ES-I3 (cell line): ENCODE data around the gene ITGB6.

Source experiments
- H3K36me3 ChIP-seq: 2 replicates; pipeline ENCODE4 v1.6.1; 2013; ENCODE audit warnings: mild to moderate bottlenecking, low read length, control low read depth, moderate library complexity; ENCODE audit not compliant: insufficient read depth
- H3K4me1 ChIP-seq: 2 replicates; pipeline ENCODE4 v1.6.1; 2013; ENCODE audit warnings: mild to moderate bottlenecking, control low read depth, low read length; ENCODE audit not compliant: insufficient read depth
- H3K9ac ChIP-seq: 2 replicates; pipeline ENCODE4 v1.6.1; 2013; ENCODE audit warnings: low read depth, mild to moderate bottlenecking, low read length, moderate library complexity
- H3K9me3 ChIP-seq: 2 replicates; pipeline ENCODE4 v1.6.1; 2013; ENCODE audit warnings: mild to moderate bottlenecking, low read length, moderate library complexity; ENCODE audit not compliant: control insufficient read depth, insufficient read depth

The ITGB6 gene

DNA sequence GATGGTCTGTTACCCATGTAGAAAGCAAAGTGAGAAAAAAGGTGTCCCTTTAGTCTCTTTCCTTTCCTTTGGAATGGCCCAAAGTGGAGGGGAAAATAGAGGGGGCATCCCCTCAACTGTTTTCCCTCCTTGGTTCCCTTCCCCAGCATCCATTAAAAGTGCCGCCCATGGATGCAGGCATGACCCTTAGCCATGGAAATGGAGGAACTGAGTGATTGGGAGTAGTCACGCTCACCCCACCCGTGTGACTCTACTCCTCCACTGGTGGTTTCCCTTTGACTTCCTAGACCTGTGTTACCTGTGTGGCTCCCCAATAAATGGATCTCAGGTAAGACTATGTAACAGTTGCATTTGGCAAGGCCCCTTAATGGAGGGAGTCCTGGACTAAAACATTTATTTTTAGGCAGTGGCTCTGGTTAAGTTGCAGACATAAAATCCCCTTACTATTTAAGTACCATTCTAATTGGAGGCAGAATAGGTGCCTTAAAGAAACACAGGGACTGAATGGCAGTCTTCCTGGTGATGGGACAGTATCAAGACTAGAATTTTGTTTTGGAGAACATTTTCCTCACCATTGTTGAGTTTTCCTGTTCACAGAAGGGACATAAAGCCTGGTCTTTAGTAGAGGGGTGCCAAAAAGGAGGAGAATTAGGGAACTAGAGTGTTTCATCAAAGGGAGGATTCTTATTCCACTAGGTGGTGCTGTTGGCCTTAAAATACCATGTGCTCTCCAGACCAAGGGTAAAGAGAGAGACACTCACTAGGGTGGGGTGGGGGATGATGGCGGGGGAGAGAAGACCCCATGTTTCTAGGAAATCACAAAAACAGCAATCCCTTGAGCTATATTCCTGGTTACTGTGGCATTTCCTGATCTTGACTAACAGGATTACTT lies 112.0 kb downstream of the ITGB6 start:
- Histone ChIP-seq H3K9me3 (peaks cover 29% of the 10 kb centered on the region), H3K9ac (no peak overlapping the region), H3K4me1 (no peaks in the 10 kb centered on the region), H3K36me3 (no peaks in the 10 kb centered on the region)

GRCh38 chr2:160085662-160086061 lies 114.4 kb downstream of the ITGB6 start:
- Histone ChIP-seq H3K36me3 (no peaks in the 10 kb centered on the region), H3K9me3 (peaks cover 25% of the 10 kb centered on the region), H3K4me1 (no peaks in the 10 kb centered on the region), H3K9ac (no peak overlapping the region)

DNA sequence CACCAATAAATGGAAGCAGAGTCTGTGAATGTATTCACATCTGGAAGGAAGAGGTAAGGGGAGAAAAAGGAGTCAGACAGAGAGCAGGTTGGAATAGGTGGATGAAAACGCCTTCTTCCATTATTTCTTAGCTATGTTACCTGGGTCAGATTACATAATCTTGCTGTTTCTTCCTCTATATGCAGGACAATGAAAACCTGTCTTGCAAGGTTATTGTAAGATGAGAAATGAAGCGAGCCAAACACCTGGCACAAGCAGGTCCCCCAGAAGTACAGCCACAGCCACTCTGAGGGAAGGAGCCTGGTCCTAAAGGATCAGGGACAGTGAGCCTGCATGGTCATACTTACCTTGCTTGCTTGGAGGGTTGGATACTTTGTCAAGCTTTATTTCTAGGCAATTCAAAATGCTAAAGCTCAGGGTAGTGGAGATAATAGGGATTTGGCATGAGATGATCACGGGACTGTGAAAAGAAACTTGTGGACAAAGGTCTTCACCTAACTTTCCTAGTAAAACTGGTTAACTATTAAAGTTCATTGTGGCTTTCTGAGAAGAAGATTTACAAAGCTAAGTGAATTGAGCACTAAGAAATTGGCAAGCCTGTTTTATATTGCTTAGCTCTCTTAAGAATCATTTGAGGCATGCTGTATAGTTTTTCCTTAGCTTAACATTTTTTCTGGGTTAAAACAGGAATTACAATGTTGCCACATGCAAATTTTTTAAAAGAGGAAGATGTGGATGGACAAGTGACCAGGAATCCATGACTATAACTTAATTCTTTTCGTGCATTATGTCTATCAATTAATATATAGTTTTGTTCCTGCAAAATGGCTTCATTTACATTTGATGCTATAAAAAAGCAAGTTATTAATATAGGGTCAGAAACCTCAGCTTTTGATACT lies 121.9 kb downstream of the ITGB6 start:
- no peaks in the 10 kb centered on the region for H3K36me3 ChIP-seq
- no peak overlapping the region for H3K9ac ChIP-seq
- H3K4me1 ChIP-seq, result no peaks in the 10 kb centered on the region
- peaks cover 7% of the 10 kb centered on the region; the same call in 1 of the 2 replicates for H3K9me3 ChIP-seq

- Histone ChIP-seq H3K9me3 (peaks cover 7% of the 10 kb centered on the region; the same call in 1 of the 2 replicates), H3K4me1 (no peaks in the 10 kb centered on the region), H3K36me3 (no peaks in the 10 kb centered on the region), H3K9ac (no peak overlapping the region)
These were observed 123.2 kb downstream of the ITGB6 start for GRCh38 chr2:160076914-160077313.

- peaks cover 7% of the 10 kb centered on the region; the same call in 1 of the 2 replicates for H3K9me3 ChIP-seq
- H3K9ac ChIP-seq, result no peak overlapping the region
- H3K36me3 ChIP-seq, result no peaks in the 10 kb centered on the region
- no peaks in the 10 kb centered on the region for H3K4me1 ChIP-seq
These were observed 123.8 kb downstream of the ITGB6 start for GRCh38 chr2:160076241-160076640.

- Histone ChIP-seq H3K4me1 (no peaks in the 10 kb centered on the region), H3K36me3 (no peaks in the 10 kb centered on the region), H3K9ac (no peak overlapping the region), H3K9me3 (peaks cover 7% of the 10 kb centered on the region; the same call in 1 of the 2 replicates)
These were observed 124.9 kb downstream of the ITGB6 start for GRCh38 chr2:160075171-160075570.

DNA sequence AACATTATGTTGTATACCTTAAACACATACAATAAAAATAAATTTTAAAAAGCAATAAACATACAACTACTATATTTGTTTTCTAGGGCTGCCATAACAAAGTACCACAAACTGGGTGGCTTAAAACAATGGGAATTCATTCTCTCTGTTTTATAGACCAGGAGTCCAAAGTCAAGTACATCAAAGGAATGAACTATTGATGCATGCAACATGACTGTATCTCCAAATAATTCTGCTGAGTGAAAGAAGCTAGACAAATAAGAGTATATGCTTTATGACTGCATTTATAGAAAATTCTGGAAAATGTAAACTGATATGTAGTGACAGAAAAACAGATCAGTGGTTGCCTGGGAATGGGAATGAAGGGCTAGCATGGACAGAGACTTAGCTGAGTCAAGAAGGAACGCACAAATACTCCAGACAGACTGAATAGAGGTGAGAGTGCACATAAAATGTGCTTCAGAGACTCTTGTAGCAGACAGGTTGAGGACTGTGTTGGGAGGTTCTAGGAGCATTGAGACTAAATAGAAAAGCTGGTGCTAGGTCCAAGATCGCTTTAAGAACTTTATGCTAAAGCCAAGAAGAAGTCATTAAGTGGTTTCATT lies 126.7 kb downstream of the ITGB6 start:
- Histone ChIP-seq H3K4me1 (no peaks in the 10 kb centered on the region), H3K36me3 (no peaks in the 10 kb centered on the region), H3K9me3 (peaks cover 11% of the 10 kb centered on the region), H3K9ac (no peak overlapping the region)

DNA sequence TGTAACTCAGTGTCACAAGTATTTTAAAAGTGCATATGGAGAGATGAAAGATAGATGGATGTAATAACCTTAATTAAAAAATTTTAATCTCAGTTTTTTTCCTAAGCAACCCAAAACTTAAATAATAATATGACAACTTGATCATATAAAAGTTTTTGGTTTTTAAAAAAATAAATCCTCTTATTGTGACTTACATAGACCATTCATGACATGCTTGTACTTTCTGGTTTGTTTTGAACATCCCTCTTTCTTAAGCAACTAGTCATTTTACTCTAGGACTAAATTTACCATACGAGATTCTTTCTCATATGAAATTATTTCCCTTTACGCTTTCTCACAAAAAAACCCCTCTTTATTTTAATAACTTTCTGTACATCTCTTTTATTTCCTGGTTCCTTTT lies 131.2 kb downstream of the ITGB6 start:
- H3K9ac ChIP-seq, result no peak overlapping the region
- no peaks in the 10 kb centered on the region for H3K36me3 ChIP-seq
- no peaks in the 10 kb centered on the region for H3K4me1 ChIP-seq
- H3K9me3 ChIP-seq, result peaks cover 8% of the 10 kb centered on the region

DNA sequence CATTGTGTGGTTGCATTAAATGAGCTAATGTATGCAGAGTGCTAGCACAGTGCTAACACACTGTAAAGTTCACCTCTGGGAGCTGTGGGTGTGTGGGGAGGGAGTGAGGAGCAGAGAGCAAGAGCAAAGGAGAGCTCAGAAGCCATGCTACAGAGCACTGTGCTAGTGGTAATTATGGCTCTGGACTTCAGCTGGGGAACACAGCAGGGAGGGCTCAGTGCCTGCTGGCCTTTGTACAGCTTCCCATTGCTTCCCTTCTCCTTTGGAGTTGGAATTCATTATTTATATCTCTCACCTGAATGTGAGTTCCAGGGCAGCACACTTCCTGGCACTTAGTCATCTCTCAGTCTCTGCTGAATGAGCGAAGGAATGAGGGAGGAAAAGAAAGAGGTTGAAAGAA lies 135.2 kb downstream of the ITGB6 start:
- peaks cover 8% of the 10 kb centered on the region for H3K9me3 ChIP-seq
- H3K9ac ChIP-seq, result no peak overlapping the region
- no peaks in the 10 kb centered on the region; the same call in 1 of the 2 replicates for H3K4me1 ChIP-seq
- H3K36me3 ChIP-seq, result no peaks in the 10 kb centered on the region

DNA sequence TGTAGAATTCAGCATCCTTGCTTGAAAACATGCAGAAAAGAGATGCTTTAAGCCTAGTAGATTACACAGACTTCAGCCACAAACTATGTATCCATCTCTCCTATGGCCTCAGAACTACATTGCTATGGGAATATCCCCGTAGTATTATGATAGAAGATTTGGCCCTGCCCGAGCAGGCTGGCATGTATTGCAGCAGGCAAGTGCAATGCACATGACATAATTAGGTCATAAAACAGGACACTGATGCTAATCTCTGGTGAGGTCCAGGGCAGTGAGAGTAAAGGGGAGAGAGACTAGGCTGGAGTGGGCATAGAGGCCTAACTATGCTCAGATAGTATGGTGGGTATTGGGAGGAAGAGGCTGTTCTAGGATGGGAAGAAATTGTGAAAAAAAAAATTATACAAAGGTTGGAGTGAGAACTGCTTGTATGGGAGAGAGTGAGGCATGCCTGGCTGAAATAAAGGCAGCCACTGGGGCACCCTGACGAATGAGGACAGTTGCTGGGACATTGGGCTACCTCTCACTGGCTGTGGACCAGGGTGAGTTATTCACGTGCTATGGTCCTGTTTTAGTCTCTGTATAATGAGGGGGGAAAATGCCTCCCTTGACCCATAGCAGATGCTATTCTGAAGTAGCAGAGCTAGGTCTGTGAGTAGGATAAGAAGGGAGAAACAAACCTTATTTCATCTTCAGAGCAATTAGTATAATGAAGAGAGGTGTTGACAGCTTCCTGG lies 136.0 kb downstream of the ITGB6 start:
- no peaks in the 10 kb centered on the region; the same call in 1 of the 2 replicates for H3K4me1 ChIP-seq
- H3K36me3 ChIP-seq, result no peaks in the 10 kb centered on the region
- peaks cover 4% of the 10 kb centered on the region for H3K9me3 ChIP-seq
- no peak overlapping the region for H3K9ac ChIP-seq

GRCh38 chr2:160063271-160063670 lies 136.8 kb downstream of the ITGB6 start:
- Histone ChIP-seq H3K9me3 (no peaks in the 10 kb centered on the region; the same call in none of the 2 replicates), H3K36me3 (no peaks in the 10 kb centered on the region), H3K9ac (peak overlapping the region; percentile 65), H3K4me1 (no peaks in the 10 kb centered on the region; the same call in 1 of the 2 replicates)

DNA sequence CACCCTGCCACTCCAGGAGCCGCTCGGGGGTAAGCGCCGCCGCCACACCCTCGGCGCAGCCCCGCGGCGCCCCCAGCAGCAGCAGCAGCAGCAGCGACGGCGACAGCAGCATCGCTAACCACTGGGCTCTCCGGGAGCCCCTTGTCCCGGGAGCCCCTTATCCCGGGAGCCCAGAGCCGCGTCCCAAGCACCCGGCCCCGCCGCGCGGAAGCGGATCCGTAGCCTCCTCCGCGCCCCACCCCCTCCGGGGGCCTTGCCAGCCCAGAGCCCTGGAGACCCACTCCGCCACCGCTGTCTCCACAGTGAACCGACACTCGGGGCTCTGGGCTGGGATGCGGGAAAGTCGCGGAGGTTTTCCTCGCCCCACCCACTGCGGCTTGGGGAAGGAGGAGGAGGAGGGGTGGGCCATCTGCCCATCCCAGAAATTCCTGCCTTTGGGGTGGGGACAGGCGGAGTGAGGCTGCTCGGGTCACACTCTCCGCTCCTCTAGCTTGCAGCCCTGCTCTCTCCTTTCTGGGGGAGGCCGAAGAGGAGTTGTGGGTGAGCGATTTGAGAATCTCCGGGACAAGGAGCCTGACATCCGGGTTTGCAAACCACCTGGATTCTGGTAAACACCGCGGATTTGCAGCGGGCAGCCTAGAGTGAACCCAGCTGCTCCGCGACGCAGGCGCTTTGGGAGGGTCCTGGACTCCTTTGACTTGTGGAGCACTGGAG lies 137.6 kb downstream of the ITGB6 start, which contains the start of gene PLA2R1:
PLA2R1 (minus strand) TSS at position 324 of the 714 bp plus-strand sequence; CDS start at position 112, 212 bp downstream.
- H3K36me3 ChIP-seq, result no peaks in the 10 kb centered on the region
- peak within 1 kb of the TSS; percentile 65 for H3K9ac ChIP-seq
- H3K4me1 ChIP-seq, result no peaks in the 10 kb centered on the region; the same call in 1 of the 2 replicates
- no peaks in the 10 kb centered on the region; the same call in 1 of the 2 replicates for H3K9me3 ChIP-seq

GRCh38 chr2:160061944-160062291 lies 138.2 kb downstream of the ITGB6 start:
- Histone ChIP-seq H3K9ac (peak overlapping the region; percentile 65), H3K36me3 (no peaks in the 10 kb centered on the region), H3K9me3 (no peaks in the 10 kb centered on the region; the same call in 1 of the 2 replicates), H3K4me1 (no peaks in the 10 kb centered on the region; the same call in 1 of the 2 replicates)
